Body of pancreas (tissue), 4 donors: ENCODE measurements around the gene TBC1D16. TPM values are rescaled to one million over a fixed set of nuclear protein-coding genes. Genes with fewer than 3 reads are reported as not detected.
A peak's percentile ranks its signal among the peaks of the same experiment; 100 is the strongest.

Experiments
- ATAC-seq: fragments of 150-250 bp; one replicate; pipeline ENCODE4 v1.9.1; 2016
- DNase-seq, 4 donors: peaks; one replicate each; pipeline ENCODE4 v3.0.0-alpha.2; 2019
- H3K27ac ChIP-seq, 4 donors: fragments of 200-600 bp; sonication (generic); 1 replicate in 3 of 4; 2 replicates in 1 of 4; pipeline versions ENCODE4 v1.5.1 to v1.6.1; 2016 to 2019; ENCODE audit warnings: mild to moderate bottlenecking in 1 of 4, mixed read lengths in 1 of 4, moderate library complexity in 1 of 4
- H3K27me3 ChIP-seq, 2 donors: fragments of 200-600 bp; sonication (generic); one replicate each; pipeline ENCODE4 v1.6.0; 2016; ENCODE audit warnings: mild to moderate bottlenecking in 1 of 2
- H3K36me3 ChIP-seq, 2 donors: fragments of 200-600 bp; sonication (generic); replicated peaks in 1 of 2; 2 replicates each; pipeline ENCODE4 v1.5.1; 2016; ENCODE audit warnings: low read depth in 2 of 2; ENCODE audit not compliant: insufficient read depth in 1 of 2
- H3K4me1 ChIP-seq: fragments of 200-600 bp; sonication (generic); one replicate; pipeline ENCODE4 v1.6.0; 2016
- H3K4me3 ChIP-seq, 2 donors: fragments of 200-600 bp; sonication (generic); 1 replicate in 1 of 2; 2 replicates in 1 of 2; pipeline ENCODE4 v1.5.1; 2016 to 2019
- H3K9me3 ChIP-seq, 3 donors: fragments of 200-600 bp; sonication (generic); 1 replicate in 2 of 3; 2 replicates in 1 of 3; pipeline ENCODE4 v1.5.1; 2016
- CTCF ChIP-seq, 7 experiments: fragments of 450-650 bp in 4 of 7; fragments of 200-600 bp in 3 of 7; sonication (generic) in 3 of 7; IDR thresholded peaks; one replicate each; pipeline ENCODE4 v1.5.1; 2016 to 2019; ENCODE audit warnings: antibody characterized with exemption in 7 of 7
- POLR2A ChIP-seq, 3 donors: fragments of 450-650 bp; IDR thresholded peaks; one replicate each; pipeline ENCODE4 v1.6.1; 2016; ENCODE audit warnings: antibody characterized with exemption in 3 of 3, mild to moderate bottlenecking in 2 of 3
- WGBS, 2 donors: methylation state at CpG; one replicate each; pipeline ENCODE4 v1.1.5; 2017; 5-methylcytosine and 5-hydroxymethylcytosine counted together
- intact Hi-C: fragments of 100-400 bp; cut with DNase I; formaldehyde crosslinking; loops from one replicate; pipeline ENCODE4 v1.15.1; 2023
- total RNA-seq, 2 donors: library from RNA; depleted of rRNA; stranded (reverse); fragments of >200 nt; gene quantifications; one replicate each; pipeline ENCODE4 v1.1.0, GENCODE V29; 2016

TBC1D16 gene
- total RNA-seq, 2 donors from 2014 or later = 21.0 to 37.2 TPM

- DNase-seq (no peak), ATAC-seq (no peak)
- Histone ChIP-seq H3K27me3 (peaks cover 0 to 16% of the 10 kb centered on the region in 2 donors), H3K4me3 (no peak overlapping the region), H3K4me1 (peaks cover 57% of the 10 kb centered on the region), H3K9me3 (no peaks in the 10 kb centered on the region), H3K27ac (peak overlapping the region in 2 of 4 donors; percentile 84 to 89), H3K36me3 (no peaks in the 10 kb centered on the region)
- intact Hi-C loops = no loop called here
- TF ChIP-seq POLR2A (IDR thresholded peaks at IDR 0.05) (no peak), CTCF (IDR thresholded peaks at IDR 0.05) (no peak)
- WGBS, 2 donors = 63 to 75% methylated on average over 6 to 13 of the region's 13 CpGs
Measured at GRCh38 chr17:79927688-79928501, 107.8 kb downstream of the TBC1D16 start.

- no peak for DNase-seq
- no peak for ATAC-seq
- intact Hi-C loops = no loop called here
- TF ChIP-seq POLR2A (IDR thresholded peaks at IDR 0.05) (no peak), CTCF (IDR thresholded peaks at IDR 0.05) (no peak)
- Histone ChIP-seq H3K27ac (peak overlapping the region in 3 of 4 donors; percentile 84 to 89 (median 86)), H3K36me3 (no peaks in the 10 kb centered on the region), H3K9me3 (no peaks in the 10 kb centered on the region), H3K4me3 (no peak overlapping the region), H3K27me3 (peaks cover 0 to 16% of the 10 kb centered on the region in 2 donors), H3K4me1 (peaks cover 62% of the 10 kb centered on the region)
- 29 to 37% methylated on average over 25 to 26 of the region's 28 CpGs for WGBS, 2 donors
Measured at GRCh38 chr17:79927136-79927661, 108.5 kb downstream of the TBC1D16 start.

GRCh38 chr17:79926605-79927135 lies 109.0 kb downstream of the TBC1D16 start:
- TF ChIP-seq POLR2A (IDR thresholded peaks at IDR 0.05) (no peak), CTCF (IDR thresholded peaks at IDR 0.05) (no peak)
- Histone ChIP-seq H3K4me3 (no peak overlapping the region), H3K36me3 (no peaks in the 10 kb centered on the region), H3K27ac (peak overlapping the region; percentile 58 to 89 (median 85)), H3K4me1 (peaks cover 67% of the 10 kb centered on the region), H3K9me3 (no peaks in the 10 kb centered on the region), H3K27me3 (peaks cover 0 to 16% of the 10 kb centered on the region in 2 donors)
- intact Hi-C loops = no loop called here
- 68 to 78% methylated on average over 16 to 18 of the region's 18 CpGs for WGBS, 2 donors
- ATAC-seq (no peak), DNase-seq (no peak)

- peaks cover 66% of the 10 kb centered on the region for H3K4me1 ChIP-seq
- H3K27me3 ChIP-seq = peaks cover 0 to 12% of the 10 kb centered on the region in 2 donors
- 23 to 30% methylated on average over 7 to 9 of the region's 9 CpGs for WGBS, 2 donors
- H3K36me3 ChIP-seq = no peaks in the 10 kb centered on the region
- intact Hi-C loops = no loop called here
- TF ChIP-seq CTCF (IDR thresholded peaks at IDR 0.05) = no peak
- no peak for TF ChIP-seq POLR2A (IDR thresholded peaks at IDR 0.05)
- no peak overlapping the region for H3K4me3 ChIP-seq
- no peaks in the 10 kb centered on the region for H3K9me3 ChIP-seq
- ATAC-seq (peak; percentile 58), DNase-seq (peak in 2 of 4 donors; percentile 47 to 50)
- H3K27ac ChIP-seq = peak overlapping the region; percentile 58 to 89 (median 85)
Measured at GRCh38 chr17:79926142-79926604, 109.5 kb downstream of the TBC1D16 start.
